ENCODE data around the gene TGFB1.
"Not testable (repeated sequence)": the region's sequence is repeated elsewhere in the genome, so short reads cannot be mapped to it uniquely, and the experiment has no call there.

TGFB1 gene

GRCh38 chr19:41367848-41368301 is 14.2 kb upstream of the TGFB1 start:
- DNase-seq: no peak

GRCh38 chr19:41366089-41366488 is 12.4 kb upstream of the TGFB1 start:
- DNase-seq: no peak

GRCh38 chr19:41364524-41365391 is 11.0 kb upstream of the TGFB1 start:
- DNase-seq: no peak

GRCh38 chr19:41363753-41364523 is 10.2 kb upstream of the TGFB1 start, which contains the start of gene B9D2:
B9D2 (minus strand) TSS chr19:41364149; CDS start chr19:41363519, 630 bp downstream.
- DNase-seq: peak; percentile 98

- DNase-seq: no peak
Observed at GRCh38 chr19:41363371-41363752, 9.6 kb upstream of the TGFB1 start.

GRCh38 chr19:41362143-41362847 is 8.6 kb upstream of the TGFB1 start:
- DNase-seq: no peak

- DNase-seq: no peak
Observed at GRCh38 chr19:41359741-41360140, 6.0 kb upstream of the TGFB1 start.

- no peak for DNase-seq
Observed at GRCh38 chr19:41357746-41358145, 4.0 kb upstream of the TGFB1 start.

GRCh38 chr19:41356984-41357739 is 3.4 kb upstream of the TGFB1 start:
- no peak for DNase-seq

GRCh38 chr19:41355802-41356201 is 2.1 kb upstream of the TGFB1 start:
- DNase-seq: no peak

- DNase-seq: no peak
Observed at GRCh38 chr19:41355035-41355434, 1.3 kb upstream of the TGFB1 start.

- no peak for DNase-seq
Observed at GRCh38 chr19:41354343-41354953, 726 bp upstream of the TGFB1 start.

GRCh38 chr19:41352609-41353465 is 885 bp downstream of the TGFB1 start:
- DNase-seq: peak; percentile 12

- no peak for DNase-seq
Observed at GRCh38 chr19:41352279-41352608, 1.5 kb downstream of the TGFB1 start.

- peak; percentile 42 for DNase-seq
Observed at GRCh38 chr19:41351339-41352245, 2.1 kb downstream of the TGFB1 start.

GRCh38 chr19:41350735-41351338 is 2.9 kb downstream of the TGFB1 start:
- no peak for DNase-seq

- DNase-seq: not testable (repeated sequence)
Observed at GRCh38 chr19:41346916-41347315, 6.8 kb downstream of the TGFB1 start.

- no peak for DNase-seq
Observed at GRCh38 chr19:41344162-41344561, 9.6 kb downstream of the TGFB1 start.

- no peak for DNase-seq
Observed at GRCh38 chr19:41341669-41342490, 11.8 kb downstream of the TGFB1 start.
